GM12892 (cell line): ENCODE measurements around the gene PCSK9.

ENCODE experiments used
- POLR2A ChIP-seq: IDR thresholded peaks from 2 replicates; pipeline ENCODE4 v1.6.1; 2011; ENCODE audit warnings: low read depth, low read length, control low read depth
- POLR2AphosphoS5 ChIP-seq: IDR thresholded peaks from 2 replicates; pipeline ENCODE4 v1.6.1; 2011; ENCODE audit warnings: low read depth, low read length, control low read depth
- TAF1 ChIP-seq: IDR thresholded peaks from 2 replicates; pipeline ENCODE4 v1.6.1; 2011; ENCODE audit warnings: low read depth, mild to moderate bottlenecking, control low read depth, low read length, borderline replicate concordance

DNA sequence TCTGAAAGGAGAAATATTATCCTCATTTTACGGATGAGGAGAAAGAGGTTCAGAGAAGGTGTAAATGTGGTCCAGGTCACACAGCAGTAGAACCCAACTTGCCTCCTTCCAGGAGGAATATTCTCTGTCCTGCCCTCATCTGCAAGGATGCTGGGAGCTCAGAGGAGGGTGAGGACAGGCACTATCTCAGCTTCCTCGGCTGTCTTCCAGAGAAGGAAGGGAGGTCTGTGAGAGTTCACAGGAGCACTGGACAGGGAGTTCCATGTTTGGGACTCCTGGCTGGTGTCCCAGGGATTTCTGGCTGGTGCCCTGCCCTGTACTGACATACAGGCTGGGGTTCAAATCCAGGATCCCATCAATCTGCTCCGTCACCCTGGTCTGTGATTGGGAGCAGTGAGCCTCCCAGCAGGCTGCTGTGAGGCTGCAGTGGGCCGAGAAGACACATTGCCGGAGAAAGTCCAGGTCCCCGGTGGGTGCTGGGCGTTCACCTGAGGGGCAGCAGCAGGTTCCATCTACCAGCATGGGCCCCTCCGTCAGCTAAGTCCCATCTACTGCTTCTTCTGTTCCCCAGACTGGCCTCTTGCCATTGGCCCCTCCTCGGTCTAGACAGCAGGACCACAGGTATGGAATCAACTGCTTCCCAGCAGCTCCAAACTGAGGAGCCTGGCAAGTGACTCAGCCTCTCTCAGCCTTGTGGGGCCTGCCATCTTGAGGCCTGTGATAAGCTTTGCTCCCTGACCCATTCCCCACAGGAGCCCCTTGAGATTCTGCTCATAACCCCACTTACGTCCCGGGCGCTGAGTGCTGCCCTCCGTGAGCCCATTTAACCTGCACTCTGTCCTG lies 49.2 kb upstream of the PCSK9 start:
- TF ChIP-seq POLR2AphosphoS5 (no peak), POLR2A (no peak), TAF1 (no peak)
